Measurements from ENCODE around the gene SLX9.
"Not testable (repeated sequence)": the region's sequence is repeated elsewhere in the genome, so short reads cannot be mapped to it uniquely, and the experiment has no call there.

The SLX9 gene

DNA sequence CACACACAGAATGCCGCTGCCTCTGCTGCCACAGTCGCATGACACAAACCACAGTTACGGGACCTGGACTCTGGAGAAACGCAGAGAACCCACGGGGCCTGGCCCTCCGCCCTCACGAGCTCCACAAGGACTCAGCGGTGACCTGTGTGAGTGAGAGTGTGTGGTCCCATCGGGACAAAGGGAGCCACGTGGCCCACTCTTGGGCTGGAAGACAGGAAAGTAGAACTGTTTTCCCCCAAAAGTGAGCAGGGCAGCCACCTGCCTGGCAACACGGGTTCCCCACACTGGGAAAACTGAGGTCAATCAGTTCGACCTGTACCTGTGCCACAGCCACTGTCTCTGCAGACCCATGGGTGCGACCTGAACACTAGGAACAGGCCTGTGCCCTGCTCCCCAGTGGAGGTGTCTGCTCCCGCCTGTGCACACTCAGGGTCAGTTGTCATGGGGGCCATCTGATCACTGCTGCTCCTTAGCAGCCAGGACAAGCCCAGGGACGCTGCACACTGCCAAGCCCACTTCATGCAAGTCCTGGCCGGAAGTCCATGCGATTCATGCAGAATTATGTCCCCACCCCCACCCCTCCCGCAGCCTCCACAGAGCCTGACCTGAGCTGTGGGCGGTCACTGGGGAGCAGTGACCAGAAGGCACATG, 80.2 kb downstream of the SLX9 start:
- DNase-seq (ENCODE audit: low read depth) = no peak

GRCh38 chr21:45020629-45021427, 81.0 kb downstream of the SLX9 start:
- no peak for DNase-seq (ENCODE audit: low read depth)

- no peak for DNase-seq (ENCODE audit: low read depth)
These were observed 81.9 kb downstream of the SLX9 start for GRCh38 chr21:45021428-45022347.

- DNase-seq (ENCODE audit: low read depth) = no peak
These were observed 82.5 kb downstream of the SLX9 start for GRCh38 chr21:45022348-45022675.

GRCh38 chr21:45022736-45023135, 82.9 kb downstream of the SLX9 start:
- DNase-seq (ENCODE audit: low read depth) = no peak

DNA sequence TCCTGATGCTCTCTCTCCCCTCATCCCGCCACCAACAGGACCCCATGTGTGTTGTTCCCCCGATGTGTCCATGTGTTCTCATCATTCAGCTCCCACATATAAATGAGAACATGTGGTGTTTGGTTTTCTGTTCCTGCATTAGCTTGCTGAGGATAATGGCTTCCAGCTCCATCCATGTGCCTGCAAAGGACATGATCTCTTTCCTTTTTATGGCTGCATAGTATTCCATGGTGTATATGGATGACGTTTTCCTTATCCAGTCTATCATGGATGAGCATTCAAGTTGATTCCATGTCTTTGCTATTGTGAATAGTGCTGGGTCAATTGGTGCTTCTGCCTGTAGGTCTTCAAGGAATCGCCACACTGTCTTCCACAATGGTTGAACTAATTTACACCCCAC, 84.7 kb downstream of the SLX9 start:
- DNase-seq (ENCODE audit: low read depth) = not testable (repeated sequence)

GRCh38 chr21:45026066-45026745, 86.4 kb downstream of the SLX9 start:
- no peak for DNase-seq (ENCODE audit: low read depth)

Data from stromal cell of bone marrow (primary cell).